DND-41 (cell line): ENCODE measurements around the gene TMCO4.

Source experiments
- EZH2 ChIP-seq: IDR thresholded peaks from 3 replicates; pipeline ENCODE4 v1.6.1; 2012; ENCODE audit warnings: borderline replicate concordance, low read depth, mild to moderate bottlenecking, moderate library complexity, low read length, inconsistent platforms; ENCODE audit not compliant: severe bottlenecking
- TF ChIP-seq, protein P1 (sequence below): IDR thresholded peaks from 2 replicates; pipeline ENCODE4 v1.5.1; 2012; ENCODE audit warnings: borderline replicate concordance, low read length, moderate library complexity, mild to moderate bottlenecking; ENCODE audit not compliant: poor library complexity, severe bottlenecking; ENCODE audit errors: extremely low read depth

DNA sequence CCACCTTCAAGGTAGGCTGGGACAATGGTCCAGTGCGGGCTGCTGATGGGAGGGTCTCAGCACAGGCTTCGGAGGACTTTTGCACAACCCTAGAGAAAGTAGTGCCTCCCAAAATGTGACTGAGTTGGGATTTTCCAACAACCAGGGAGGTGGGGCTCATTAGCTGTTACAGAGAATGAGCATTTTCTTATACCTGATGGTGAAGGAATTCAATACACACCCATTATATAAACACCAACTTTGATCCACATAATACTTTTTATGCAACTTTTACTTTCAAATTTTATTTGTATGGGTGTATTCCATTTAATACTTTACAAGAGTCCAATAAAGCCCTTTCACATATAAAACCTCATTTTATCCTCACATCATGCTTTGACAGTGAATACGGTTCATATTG lies 46.6 kb upstream of the TMCO4 start:
- TF ChIP-seq, protein P1, sequence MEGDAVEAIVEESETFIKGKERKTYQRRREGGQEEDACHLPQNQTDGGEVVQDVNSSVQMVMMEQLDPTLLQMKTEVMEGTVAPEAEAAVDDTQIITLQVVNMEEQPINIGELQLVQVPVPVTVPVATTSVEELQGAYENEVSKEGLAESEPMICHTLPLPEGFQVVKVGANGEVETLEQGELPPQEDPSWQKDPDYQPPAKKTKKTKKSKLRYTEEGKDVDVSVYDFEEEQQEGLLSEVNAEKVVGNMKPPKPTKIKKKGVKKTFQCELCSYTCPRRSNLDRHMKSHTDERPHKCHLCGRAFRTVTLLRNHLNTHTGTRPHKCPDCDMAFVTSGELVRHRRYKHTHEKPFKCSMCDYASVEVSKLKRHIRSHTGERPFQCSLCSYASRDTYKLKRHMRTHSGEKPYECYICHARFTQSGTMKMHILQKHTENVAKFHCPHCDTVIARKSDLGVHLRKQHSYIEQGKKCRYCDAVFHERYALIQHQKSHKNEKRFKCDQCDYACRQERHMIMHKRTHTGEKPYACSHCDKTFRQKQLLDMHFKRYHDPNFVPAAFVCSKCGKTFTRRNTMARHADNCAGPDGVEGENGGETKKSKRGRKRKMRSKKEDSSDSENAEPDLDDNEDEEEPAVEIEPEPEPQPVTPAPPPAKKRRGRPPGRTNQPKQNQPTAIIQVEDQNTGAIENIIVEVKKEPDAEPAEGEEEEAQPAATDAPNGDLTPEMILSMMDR, result no peak
- TF ChIP-seq EZH2, result no peak
